Uterus (tissue), 4 donors: ENCODE results near the gene RIPOR2. TPM values are rescaled to one million over a fixed set of nuclear protein-coding genes. Genes with fewer than 3 reads are reported as not detected.
"Not testable (repeated sequence)": the region's sequence is repeated elsewhere in the genome, so short reads cannot be mapped to it uniquely, and the experiment has no call there.

ENCODE experiments used
- DNase-seq, 2 donors: peaks; one replicate each; pipeline ENCODE4 v3.0.0-alpha.2; 2019 to 2020
- H3K27ac ChIP-seq, 2 donors: fragments of 200-600 bp; sonication (generic); 1 replicate in 1 of 2; 2 replicates in 1 of 2; pipeline ENCODE4 v1.5.1; 2016 to 2018
- H3K27me3 ChIP-seq, 2 donors: fragments of 200-600 bp; sonication (generic); one replicate each; pipeline ENCODE4 v1.5.1; 2018 to 2019; ENCODE audit warnings: control low read depth in 1 of 2
- H3K36me3 ChIP-seq, 2 donors: fragments of 200-600 bp; sonication (generic); one replicate each; pipeline ENCODE4 v1.5.1; 2019; ENCODE audit warnings: control low read depth in 1 of 2
- H3K4me1 ChIP-seq, 2 donors: fragments of 200-600 bp; sonication (generic); one replicate each; pipeline ENCODE4 v1.5.1; 2018 to 2019; ENCODE audit warnings: control low read depth in 1 of 2
- H3K4me3 ChIP-seq, 2 donors: fragments of 200-600 bp; sonication (generic); 1 replicate in 1 of 2; 2 replicates in 1 of 2; pipeline ENCODE4 v1.5.1; 2018 to 2019; ENCODE audit warnings: mild to moderate bottlenecking in 1 of 2
- H3K9me3 ChIP-seq, 2 donors: fragments of 200-600 bp; sonication (generic); one replicate each; pipeline ENCODE4 v1.5.1; 2019; ENCODE audit warnings: control low read depth in 1 of 2
- POLR2A ChIP-seq, 2 donors: fragments of 450-650 bp; IDR thresholded peaks; one replicate each; pipeline ENCODE4 v1.6.1; 2016; ENCODE audit warnings: antibody characterized with exemption in 2 of 2, mild to moderate bottlenecking in 1 of 2, moderate library complexity in 1 of 2
- intact Hi-C: fragments of 100-400 bp; cut with DNase I; formaldehyde crosslinking; loops from one replicate; pipeline ENCODE4 v1.15.1; 2023; ENCODE audit warnings: low total_unique reads
- total RNA-seq, 4 donors: library from RNA; depleted of rRNA in 3 of 4; stranded (reverse); fragments of >200 nt in 3 of 4; gene quantifications; one replicate each; pipeline versions ENCODE4 v1.1.0 to v1.2.4, GENCODE V29; 2014 to 2023
- TF ChIP-seq, protein P1 (sequence below), 4 experiments: fragments of 200-600 bp in 2 of 4; fragments of 450-650 bp in 2 of 4; sonication (generic) in 2 of 4; IDR thresholded peaks; one replicate each; pipeline ENCODE4 v1.5.1; 2016 to 2019; ENCODE audit warnings: antibody characterized with exemption in 4 of 4, mild to moderate bottlenecking in 2 of 4, moderate library complexity in 1 of 4
- donor health status: DM: yes; HTN: yes; CAD: no.

Gene RIPOR2
- total RNA-seq, 4 donors from 2014 or later = 29.0 to 106 (median 80.4) TPM

DNA sequence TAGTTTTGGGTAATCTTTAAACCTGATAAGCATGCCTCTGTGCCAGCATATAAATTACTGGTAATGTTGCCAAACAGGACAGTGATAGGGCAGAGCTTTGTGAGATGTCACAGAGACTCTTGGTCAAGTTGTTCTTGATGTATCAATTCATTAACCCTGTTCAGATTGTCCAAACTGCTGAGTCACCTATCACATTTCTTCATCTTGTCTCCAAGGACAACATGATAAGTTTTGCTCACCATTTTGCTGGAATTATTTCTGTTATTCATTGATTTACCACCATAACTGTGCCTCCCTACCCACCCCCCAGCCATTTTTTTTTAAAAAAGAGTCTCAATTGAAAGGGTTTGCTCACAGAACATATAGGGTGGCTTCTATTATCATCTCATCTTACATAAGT lies 180.5 kb downstream of the RIPOR2 start:
- Histone ChIP-seq H3K4me3 (no peak overlapping the region), H3K9me3 (no peaks in the 10 kb centered on the region), H3K27ac (no peak overlapping the region), H3K4me1 (no peaks in the 10 kb centered on the region), H3K27me3 (no peaks in the 10 kb centered on the region), H3K36me3 (no peaks in the 10 kb centered on the region)
- no peak for TF ChIP-seq POLR2A (IDR thresholded peaks at IDR 0.05)
- TF ChIP-seq, protein P1, sequence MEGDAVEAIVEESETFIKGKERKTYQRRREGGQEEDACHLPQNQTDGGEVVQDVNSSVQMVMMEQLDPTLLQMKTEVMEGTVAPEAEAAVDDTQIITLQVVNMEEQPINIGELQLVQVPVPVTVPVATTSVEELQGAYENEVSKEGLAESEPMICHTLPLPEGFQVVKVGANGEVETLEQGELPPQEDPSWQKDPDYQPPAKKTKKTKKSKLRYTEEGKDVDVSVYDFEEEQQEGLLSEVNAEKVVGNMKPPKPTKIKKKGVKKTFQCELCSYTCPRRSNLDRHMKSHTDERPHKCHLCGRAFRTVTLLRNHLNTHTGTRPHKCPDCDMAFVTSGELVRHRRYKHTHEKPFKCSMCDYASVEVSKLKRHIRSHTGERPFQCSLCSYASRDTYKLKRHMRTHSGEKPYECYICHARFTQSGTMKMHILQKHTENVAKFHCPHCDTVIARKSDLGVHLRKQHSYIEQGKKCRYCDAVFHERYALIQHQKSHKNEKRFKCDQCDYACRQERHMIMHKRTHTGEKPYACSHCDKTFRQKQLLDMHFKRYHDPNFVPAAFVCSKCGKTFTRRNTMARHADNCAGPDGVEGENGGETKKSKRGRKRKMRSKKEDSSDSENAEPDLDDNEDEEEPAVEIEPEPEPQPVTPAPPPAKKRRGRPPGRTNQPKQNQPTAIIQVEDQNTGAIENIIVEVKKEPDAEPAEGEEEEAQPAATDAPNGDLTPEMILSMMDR (IDR thresholded peaks at IDR 0.05) = no peak
- intact Hi-C loops = no loop called here
- DNase-seq = no peak

GRCh38 chr6:24754378-24754777 lies 181.4 kb downstream of the RIPOR2 start:
- intact Hi-C loops, DNase-seq, H3K36me3 ChIP-seq: not testable (repeated sequence)

More at GRCh38 chr6:24754378-24754777, 181.4 kb downstream of the RIPOR2 start:
- H3K9me3 ChIP-seq, H3K4me1 ChIP-seq, H3K27ac ChIP-seq, H3K4me3 ChIP-seq, H3K27me3 ChIP-seq: not testable (repeated sequence)

Other genes with a start within 250 kb of the RIPOR2 start
- gene C6orf62, start 216.8 kb downstream of the RIPOR2 start, total RNA-seq = 10 to 100 TPM; 14.3 to 93.7 (median 59.9) TPM
- gene GMNN, start 161.0 kb downstream of the RIPOR2 start, total RNA-seq = 10 to 100 TPM in 2 of 4 donors, 1 to 10 TPM in 2; 8.7 to 28.2 (median 17.4) TPM
- gene ARMH2, start 137.0 kb downstream of the RIPOR2 start, total RNA-seq = not detected